GM15510 (cell line): Measurements from ENCODE around the gene PGBD5.

Experiments used
- POLR2A ChIP-seq: IDR thresholded peaks from 3 replicates; pipeline ENCODE4 v1.6.1; 2011; ENCODE audit warnings: borderline replicate concordance; ENCODE audit not compliant: insufficient read length; ENCODE audit errors: extremely low read depth

PGBD5 gene

DNA sequence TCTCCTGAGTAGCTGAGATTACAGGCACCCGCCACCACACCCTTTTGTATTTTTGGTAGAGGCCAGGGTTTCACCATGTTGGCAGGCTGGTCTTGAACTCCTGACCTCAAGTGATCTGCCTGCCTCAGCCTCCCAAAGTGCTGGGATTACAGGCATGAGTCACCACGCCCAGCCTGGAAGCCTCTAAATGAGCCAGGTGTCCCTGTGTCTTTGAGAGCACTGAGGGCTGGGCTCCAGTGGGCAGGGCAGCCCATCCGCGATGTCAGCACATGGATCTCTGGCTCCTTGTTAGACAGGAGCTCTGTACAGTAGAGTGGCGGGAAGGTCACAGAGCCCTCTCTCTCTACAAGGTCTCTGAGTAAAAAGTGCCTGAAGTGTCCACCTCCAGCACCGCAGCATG lies 124.3 kb downstream of the PGBD5 start:
- no peak for TF ChIP-seq POLR2A

- TF ChIP-seq POLR2A, result no peak
Measured at GRCh38 chr1:230301322-230301721, 124.8 kb downstream of the PGBD5 start.

DNA sequence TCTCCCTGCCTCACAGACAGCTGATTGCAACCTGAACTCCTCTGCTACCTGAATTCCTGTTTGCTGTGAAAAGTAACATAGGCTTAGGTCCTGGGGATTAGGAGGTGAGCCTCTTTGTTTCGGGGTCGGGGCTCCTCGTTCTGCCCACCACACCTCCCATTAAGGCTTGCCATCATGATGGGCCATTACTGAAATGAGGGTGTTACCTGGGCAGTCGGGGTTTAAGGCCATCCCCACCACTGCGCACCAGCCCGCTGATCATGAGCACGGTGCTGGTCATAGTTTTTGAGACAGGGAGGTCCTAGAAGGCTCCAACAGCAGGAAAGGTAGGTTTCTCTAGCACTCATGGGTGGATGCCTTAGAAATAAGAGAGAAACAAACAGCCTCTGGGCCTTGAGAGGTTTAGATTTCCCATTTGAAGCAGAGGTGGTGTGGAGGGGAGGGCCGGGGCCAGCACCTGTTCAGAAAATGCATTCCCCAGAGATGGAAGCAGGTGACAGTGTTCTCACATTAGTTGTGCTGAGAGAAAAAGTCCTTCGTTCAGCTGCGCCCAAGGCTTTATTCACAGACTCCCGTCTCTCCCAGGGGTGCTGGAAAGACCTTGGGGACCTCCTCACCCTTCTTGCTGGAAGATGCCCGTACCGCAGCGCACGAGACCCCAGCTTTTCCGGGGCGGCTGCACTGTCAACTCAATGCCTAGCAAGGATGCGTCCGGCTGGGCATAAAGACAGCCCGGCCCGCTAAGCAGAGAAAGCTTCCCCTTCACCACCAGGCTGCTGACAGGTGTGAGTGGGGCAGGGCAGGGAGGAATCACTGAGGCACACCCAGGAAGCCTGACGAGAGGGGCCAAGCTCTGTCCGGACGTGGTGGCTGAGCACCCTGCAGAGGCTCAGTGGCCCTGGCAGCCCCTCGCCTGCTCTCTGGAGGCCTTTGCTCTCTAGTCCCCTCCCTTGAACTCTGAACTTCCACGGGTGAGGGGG lies 125.5 kb downstream of the PGBD5 start:
- no peak for TF ChIP-seq POLR2A

- no peak for TF ChIP-seq POLR2A
Measured at GRCh38 chr1:230299191-230300006, 126.7 kb downstream of the PGBD5 start.

DNA sequence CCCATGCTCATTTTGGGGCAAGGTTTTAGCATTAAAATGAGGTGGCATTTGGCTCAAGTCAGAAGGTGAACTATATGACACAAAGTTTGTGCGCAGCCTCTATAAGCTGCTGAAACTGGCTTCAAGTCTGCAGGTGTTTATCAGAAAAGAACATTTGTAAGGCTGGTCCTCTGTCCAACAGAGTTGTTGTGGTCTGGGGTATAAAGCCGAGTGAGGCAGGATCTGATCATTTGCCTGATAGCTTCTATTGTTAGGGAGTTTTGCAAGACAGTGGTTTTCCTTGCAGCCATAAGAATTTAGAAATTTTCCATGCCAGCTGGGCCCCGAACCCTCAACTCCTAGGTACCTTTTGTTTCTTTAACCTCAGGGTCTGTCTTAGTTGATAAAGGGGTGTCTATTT lies 130.8 kb downstream of the PGBD5 start:
- no peak for TF ChIP-seq POLR2A

DNA sequence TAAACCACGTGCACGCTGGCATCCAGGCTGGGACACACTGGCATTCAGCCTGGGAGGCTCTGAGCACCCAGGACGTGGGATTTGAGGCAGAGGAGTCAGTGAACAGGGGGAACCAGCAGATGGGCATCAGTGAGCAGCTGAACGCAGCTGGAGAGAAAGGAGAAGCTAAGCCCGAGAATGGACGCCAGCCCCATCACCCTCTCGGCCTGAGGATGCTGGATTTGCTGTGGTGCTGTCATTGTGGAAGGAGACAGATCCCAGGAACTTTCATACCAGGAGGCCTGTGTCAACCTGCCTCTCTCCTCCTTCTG lies 132.8 kb downstream of the PGBD5 start:
- no peak for TF ChIP-seq POLR2A

GRCh38 chr1:230292689-230293389 lies 133.3 kb downstream of the PGBD5 start:
- TF ChIP-seq POLR2A, result no peak

DNA sequence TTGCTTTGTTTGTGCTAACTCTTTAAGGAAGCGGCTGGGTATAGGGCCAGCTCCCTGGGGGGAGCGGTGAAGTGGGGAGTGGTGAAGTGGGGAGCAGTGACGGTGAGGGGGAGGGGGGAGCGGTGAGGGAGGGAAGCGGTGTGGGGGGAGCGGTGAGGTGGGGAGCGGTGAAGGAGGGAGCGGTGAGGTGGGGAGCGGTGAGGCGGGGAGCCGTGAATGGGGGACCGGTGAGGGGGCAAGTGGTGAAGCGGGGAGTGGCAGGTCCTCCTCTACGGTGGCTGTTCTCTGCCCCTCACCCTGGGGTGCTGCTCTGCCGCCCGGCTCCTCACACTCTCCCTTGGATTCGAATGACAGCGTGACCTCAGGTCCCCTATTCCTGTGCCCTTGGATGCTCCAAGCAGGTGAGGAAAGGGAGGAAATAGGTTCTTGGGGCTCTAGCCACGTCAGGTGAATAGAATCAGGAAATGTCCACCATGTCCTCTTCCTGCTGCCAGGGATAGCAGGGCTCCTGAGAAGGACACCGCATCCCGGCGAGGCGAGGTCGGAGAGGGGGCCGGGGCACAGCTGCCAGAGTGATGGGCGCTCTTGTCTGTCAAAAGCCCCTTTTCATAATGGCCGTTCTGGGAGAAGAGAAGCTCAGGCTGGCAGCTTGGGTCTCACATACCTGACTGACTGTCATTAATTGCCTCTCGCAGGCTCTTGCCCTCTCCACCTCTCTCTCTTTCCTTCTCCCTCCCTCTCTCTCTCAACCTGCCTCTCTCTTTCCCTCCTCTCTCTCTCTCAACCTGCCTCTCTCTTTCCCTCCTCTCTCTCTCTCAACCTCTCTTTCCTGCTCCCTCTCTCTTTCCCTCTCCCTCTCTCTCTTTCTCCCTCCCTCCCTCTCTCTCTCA lies 134.2 kb downstream of the PGBD5 start:
- no peak for TF ChIP-seq POLR2A

DNA sequence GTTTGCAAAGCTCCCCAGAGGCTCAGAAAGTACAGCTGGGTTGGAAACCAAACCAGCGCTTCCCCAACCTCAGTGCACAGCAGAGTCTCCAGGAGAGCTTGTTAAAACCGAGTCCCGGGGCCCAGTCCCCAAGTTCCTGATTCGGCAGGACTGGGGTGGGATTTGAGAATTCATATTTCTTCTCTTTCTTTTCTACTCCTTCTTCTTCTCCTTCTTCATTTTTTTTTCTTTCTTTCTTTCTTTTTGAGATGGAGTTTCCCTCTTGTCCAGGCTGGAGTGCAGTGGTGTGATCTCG lies 136.8 kb downstream of the PGBD5 start:
- TF ChIP-seq POLR2A, result no peak

DNA sequence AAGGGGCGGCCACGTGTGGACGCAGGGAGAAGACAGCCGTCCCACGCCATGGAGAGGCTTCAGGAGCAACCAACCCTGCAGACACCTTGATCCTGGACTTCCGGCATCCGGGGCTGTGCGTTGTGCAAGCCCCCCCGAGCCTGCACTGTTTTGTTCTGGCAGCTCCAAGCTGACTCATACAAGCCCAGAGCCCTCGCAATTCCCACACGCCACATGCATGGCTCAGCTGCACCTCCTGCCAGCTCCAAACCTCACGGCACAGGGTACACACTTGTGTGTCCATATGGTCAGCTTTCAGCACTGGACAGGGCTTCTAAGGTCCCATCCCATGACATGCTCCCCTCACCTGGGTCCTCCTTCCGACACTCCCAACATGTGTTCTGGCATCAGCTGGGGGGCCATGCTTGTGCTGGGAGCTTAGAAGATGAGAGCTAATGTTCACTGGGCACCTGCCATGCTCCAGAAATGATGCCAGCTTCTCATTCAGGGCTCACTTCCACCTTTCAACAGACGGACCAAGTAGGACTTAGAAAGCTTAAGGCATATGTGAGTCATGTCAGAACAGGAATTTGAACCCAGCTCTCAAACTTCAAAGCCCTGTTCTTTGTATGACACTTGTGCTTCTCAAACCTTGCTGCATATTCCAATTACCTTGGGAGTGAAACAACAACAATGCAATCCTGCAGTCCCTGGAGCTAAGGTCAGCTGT lies 137.3 kb downstream of the PGBD5 start:
- no peak for TF ChIP-seq POLR2A

- TF ChIP-seq POLR2A, result no peak
Measured at GRCh38 chr1:230287674-230288315, 138.3 kb downstream of the PGBD5 start.

- TF ChIP-seq POLR2A, result no peak
Measured at GRCh38 chr1:230286890-230287269, 139.3 kb downstream of the PGBD5 start.

DNA sequence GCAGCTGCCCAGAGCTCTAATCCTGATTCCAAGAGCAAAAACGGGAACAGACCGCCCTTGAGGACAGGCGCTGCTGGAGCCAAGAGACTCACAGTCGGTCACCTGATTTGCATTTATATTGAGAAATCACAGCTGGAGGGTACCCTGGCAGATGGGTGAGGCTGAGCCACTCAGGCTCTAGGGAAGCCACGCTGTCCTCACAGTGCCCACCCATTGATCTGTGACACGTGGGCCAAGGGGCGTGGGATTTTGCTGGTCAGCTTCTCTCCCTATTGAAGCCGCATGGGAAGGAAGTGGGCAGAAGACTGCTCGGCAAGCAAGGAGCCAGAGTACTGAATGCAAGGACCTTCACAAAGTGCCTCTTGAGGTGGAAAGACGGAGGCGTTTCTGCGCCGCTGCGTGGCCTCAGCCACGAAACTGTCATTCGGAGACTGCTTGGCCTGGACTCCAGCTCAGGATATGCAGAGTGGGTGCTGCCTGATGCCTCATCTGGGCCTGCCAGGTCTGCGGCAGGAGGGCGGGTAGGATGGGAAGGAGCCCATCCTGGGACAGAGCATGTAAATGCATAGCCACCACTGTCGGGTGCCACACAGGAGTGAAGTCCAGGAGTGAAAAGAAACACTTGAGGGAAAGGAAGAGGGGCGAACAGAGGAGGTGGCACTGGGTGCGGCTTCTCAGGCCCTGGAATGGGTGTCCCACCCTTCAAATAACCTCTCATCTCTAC lies 139.8 kb downstream of the PGBD5 start:
- TF ChIP-seq POLR2A, result no peak

DNA sequence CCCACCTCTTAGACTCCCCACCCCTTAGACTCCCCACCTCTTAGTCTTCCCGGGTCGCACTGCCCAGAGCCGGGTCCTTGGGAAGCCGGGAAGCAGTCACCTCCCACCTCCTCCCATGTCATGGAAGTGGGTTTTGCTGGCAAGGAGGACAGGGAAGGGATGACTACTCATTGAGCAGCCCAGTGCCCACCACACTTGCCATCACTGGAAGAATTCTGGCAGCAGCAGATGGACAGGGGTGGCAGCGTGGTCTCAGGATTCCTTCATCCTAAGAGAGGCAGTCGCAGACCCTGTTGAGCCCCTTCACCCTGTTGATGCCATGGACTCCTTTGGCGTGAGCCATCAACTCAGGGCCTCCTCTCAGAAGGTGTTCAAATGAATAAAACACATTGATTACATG lies 140.8 kb downstream of the PGBD5 start:
- no peak for TF ChIP-seq POLR2A

DNA sequence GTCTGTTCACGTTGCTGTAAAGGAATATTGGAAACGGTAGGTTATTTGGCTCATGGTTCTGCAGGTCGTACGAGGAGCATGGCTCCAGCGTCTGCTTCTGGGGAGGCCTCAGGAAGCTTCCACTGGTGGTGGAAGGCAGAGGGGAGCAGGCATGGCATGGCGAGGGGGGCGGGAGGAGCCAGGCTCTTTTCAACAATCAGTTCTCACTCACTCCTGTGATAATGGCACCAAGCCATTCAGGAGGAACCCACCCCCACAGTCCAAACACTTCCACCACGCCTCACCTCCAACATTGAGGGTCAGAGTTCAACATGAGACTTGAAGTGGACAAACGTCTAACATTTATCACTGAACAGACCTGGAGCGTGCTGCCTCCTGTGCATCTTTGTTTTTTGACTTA lies 141.2 kb downstream of the PGBD5 start:
- no peak for TF ChIP-seq POLR2A
